HG03575 (cell line): ENCODE measurements around the gene TXNDC5.

Experiments
- ATAC-seq: cut with Tn5 transposase; IDR thresholded peaks from one replicate; pipeline ENCODE4 v1.9.1; 2021; ENCODE audit not compliant: unreplicated experiment, insufficient number of reproducible peaks, low FRiP score; ENCODE audit errors: extremely low read depth

The TXNDC5 gene

GRCh38 chr6:7916959-7917358 lies 6.4 kb upstream of the TXNDC5 start:
- peak; percentile 84 for ATAC-seq

- no peak for ATAC-seq
These were observed 4.6 kb upstream of the TXNDC5 start for GRCh38 chr6:7914991-7915789.

- no peak for ATAC-seq
These were observed 3.7 kb upstream of the TXNDC5 start for GRCh38 chr6:7914311-7914710.

- ATAC-seq: no peak
These were observed 2.3 kb upstream of the TXNDC5 start for GRCh38 chr6:7912736-7913517.

- no peak for ATAC-seq
These were observed 1.4 kb upstream of the TXNDC5 start for GRCh38 chr6:7912024-7912423.

- no peak for ATAC-seq
These were observed 747 bp upstream of the TXNDC5 start for GRCh38 chr6:7911345-7911725.

GRCh38 chr6:7910298-7910653 lies 312 bp downstream of the TXNDC5 start:
- no peak for ATAC-seq

- ATAC-seq: no peak
These were observed 988 bp downstream of the TXNDC5 start for GRCh38 chr6:7909323-7910276.

GRCh38 chr6:7907159-7907558 lies 3.4 kb downstream of the TXNDC5 start:
- no peak for ATAC-seq

GRCh38 chr6:7906741-7907140 lies 3.8 kb downstream of the TXNDC5 start:
- no peak for ATAC-seq

GRCh38 chr6:7905416-7905815 lies 5.2 kb downstream of the TXNDC5 start:
- no peak for ATAC-seq

GRCh38 chr6:7904654-7905319 lies 5.8 kb downstream of the TXNDC5 start:
- no peak for ATAC-seq

GRCh38 chr6:7903673-7904072 lies 6.9 kb downstream of the TXNDC5 start:
- no peak for ATAC-seq

- no peak for ATAC-seq
These were observed 7.7 kb downstream of the TXNDC5 start for GRCh38 chr6:7902867-7903266.

- ATAC-seq: no peak
These were observed 8.4 kb downstream of the TXNDC5 start for GRCh38 chr6:7902221-7902620.

- ATAC-seq: no peak
These were observed 8.8 kb downstream of the TXNDC5 start for GRCh38 chr6:7901780-7902179.

- no peak for ATAC-seq
These were observed 9.5 kb downstream of the TXNDC5 start for GRCh38 chr6:7901056-7901455.

GRCh38 chr6:7900621-7901020 lies 10.0 kb downstream of the TXNDC5 start:
- no peak for ATAC-seq

- no peak for ATAC-seq
These were observed 10.7 kb downstream of the TXNDC5 start for GRCh38 chr6:7899889-7900213.
